Measurements from ENCODE around the gene TBX1. TPM values are rescaled to one million over a fixed set of nuclear protein-coding genes. Genes with fewer than 3 reads are reported as not detected.

TBX1 gene
- total and polyA plus RNA-seq, 2 of the 13 experiments (the other 11 are each of a cell fraction or from before 2014, with no cell fraction given), result not detected

- TF ChIP-seq SALL1 (CRISPR knock-in tag; IDR thresholded peaks at IDR 0.05), result peak; percentile 85
- 0 out of 2 replicates have a peak, but pooled peaks have one; percentile 76 for TF ChIP-seq HINFP (CRISPR knock-in tag; IDR thresholded peaks at IDR 0.05; ENCODE audit: low read depth)
- TF ChIP-seq ZNF646 (CRISPR knock-in tag; IDR thresholded peaks at IDR 0.05), result no peak
- peak; percentile 87 for TF ChIP-seq ZFY (CRISPR knock-in tag; IDR thresholded peaks at IDR 0.05)
- 0 out of 2 replicates have a peak, but pooled peaks have one; percentile 86 for TF ChIP-seq POGK (CRISPR knock-in tag; conservative IDR thresholded peaks at IDR 0.05)
- TF ChIP-seq CEBPB (IDR thresholded peaks at IDR 0.05; ENCODE audit: borderline replicate concordance, low read depth, low read length), result no peak
- no peak; the same call in 1 of the 2 replicates for TF ChIP-seq YEATS4 (CRISPR knock-in tag; IDR thresholded peaks at IDR 0.05; ENCODE audit: borderline replicate concordance)
- no peak for TF ChIP-seq HNF1A (IDR thresholded peaks at IDR 0.05; ENCODE audit: low read depth)
- peak; percentile 82 for TF ChIP-seq HNF1A (CRISPR knock-in tag; IDR thresholded peaks at IDR 0.05; ENCODE audit: borderline replicate concordance)
- no peak for TF ChIP-seq TERF1 (CRISPR knock-in tag; IDR thresholded peaks at IDR 0.05)
- no peak for TF ChIP-seq ZNF773 (CRISPR knock-in tag; IDR thresholded peaks at IDR 0.05; ENCODE audit: borderline replicate concordance)
- TF ChIP-seq ZKSCAN1 (IDR thresholded peaks at IDR 0.05; ENCODE audit: low read length), result no peak
- peak; percentile 63; the same call in 1 of the 2 replicates for TF ChIP-seq TGIF2 (CRISPR knock-in tag; IDR thresholded peaks at IDR 0.05)
Observed at GRCh38 chr22:19730655-19731360, 29.8 kb upstream of the TBX1 start (continued).
